Stomach (tissue), 4 donors: ENCODE data around the gene GSDME.

Source experiments
- CTCF ChIP-seq, 7 experiments: fragments of 450-650 bp in 4 of 7; fragments of 200-600 bp in 3 of 7; sonication (generic) in 3 of 7; IDR thresholded peaks; one replicate each; pipeline ENCODE4 v1.5.1; 2016 to 2019; ENCODE audit warnings: antibody characterized with exemption in 7 of 7, control low read depth in 2 of 7, mild to moderate bottlenecking in 1 of 7
- POLR2A ChIP-seq, 4 donors: fragments of 450-650 bp; IDR thresholded peaks; one replicate each; pipeline ENCODE4 v1.6.1; 2016; ENCODE audit warnings: antibody characterized with exemption in 4 of 4, control low read depth in 2 of 4, mild to moderate bottlenecking in 1 of 4, moderate library complexity in 1 of 4

GRCh38 chr7:24715661-24716479 lies 41.4 kb downstream of the GSDME start:
- no peak for TF ChIP-seq CTCF (IDR thresholded peaks at IDR 0.05)
- TF ChIP-seq POLR2A (IDR thresholded peaks at IDR 0.05) = no peak
